Dedifferentiated amniotic fluid mesenchymal stem cell (primary cell): ENCODE data around the gene ASTN2.

Experiments used
- DNase-seq: peaks from one replicate; pipeline ENCODE4 v3.0.0-alpha.2; 2016; ENCODE audit errors: extremely low spot score

Gene ASTN2

GRCh38 chr9:117359910-117360309, 54.9 kb downstream of the ASTN2 start:
- no peak for DNase-seq

GRCh38 chr9:117355542-117355941, 59.3 kb downstream of the ASTN2 start:
- no peak for DNase-seq

- no peak for DNase-seq
These were observed 59.9 kb downstream of the ASTN2 start for GRCh38 chr9:117354997-117355396.

GRCh38 chr9:117354244-117354847, 60.5 kb downstream of the ASTN2 start:
- no peak for DNase-seq

GRCh38 chr9:117344892-117345660, 69.8 kb downstream of the ASTN2 start:
- no peak for DNase-seq

GRCh38 chr9:117343427-117343826, 71.4 kb downstream of the ASTN2 start:
- no peak for DNase-seq

GRCh38 chr9:117341151-117341550, 73.7 kb downstream of the ASTN2 start:
- DNase-seq: no peak

- DNase-seq: no peak
These were observed 74.4 kb downstream of the ASTN2 start for GRCh38 chr9:117340422-117340821.

GRCh38 chr9:117335837-117336433, 78.9 kb downstream of the ASTN2 start:
- no peak for DNase-seq

GRCh38 chr9:117334101-117334500, 80.8 kb downstream of the ASTN2 start:
- DNase-seq: no peak

- DNase-seq: no peak
These were observed 89.0 kb downstream of the ASTN2 start for GRCh38 chr9:117325831-117326230.

GRCh38 chr9:117325110-117325731, 89.6 kb downstream of the ASTN2 start:
- DNase-seq: no peak

GRCh38 chr9:117323390-117323789, 91.5 kb downstream of the ASTN2 start:
- DNase-seq: no peak

GRCh38 chr9:117317192-117317591, 97.7 kb downstream of the ASTN2 start:
- no peak for DNase-seq

GRCh38 chr9:117315236-117315635, 99.6 kb downstream of the ASTN2 start:
- DNase-seq: no peak

GRCh38 chr9:117313989-117314388, 100.9 kb downstream of the ASTN2 start:
- no peak for DNase-seq

GRCh38 chr9:117307701-117308100, 107.2 kb downstream of the ASTN2 start:
- DNase-seq: no peak

- DNase-seq: no peak
These were observed 108.8 kb downstream of the ASTN2 start for GRCh38 chr9:117306032-117306431.

- DNase-seq: no peak
These were observed 109.4 kb downstream of the ASTN2 start for GRCh38 chr9:117305454-117305853.

GRCh38 chr9:117304549-117304948, 110.3 kb downstream of the ASTN2 start:
- DNase-seq: no peak

- DNase-seq: no peak
These were observed 111.1 kb downstream of the ASTN2 start for GRCh38 chr9:117303643-117304230.

- DNase-seq: no peak
These were observed 112.4 kb downstream of the ASTN2 start for GRCh38 chr9:117302487-117302886.
